HuH-7.5 (cell line): ENCODE data around the gene HMGN4.

Experiments used
- DNase-seq: peaks from one replicate; pipeline ENCODE4 v3.0.0; 2011; ENCODE audit warnings: low spot score

Gene HMGN4

DNA sequence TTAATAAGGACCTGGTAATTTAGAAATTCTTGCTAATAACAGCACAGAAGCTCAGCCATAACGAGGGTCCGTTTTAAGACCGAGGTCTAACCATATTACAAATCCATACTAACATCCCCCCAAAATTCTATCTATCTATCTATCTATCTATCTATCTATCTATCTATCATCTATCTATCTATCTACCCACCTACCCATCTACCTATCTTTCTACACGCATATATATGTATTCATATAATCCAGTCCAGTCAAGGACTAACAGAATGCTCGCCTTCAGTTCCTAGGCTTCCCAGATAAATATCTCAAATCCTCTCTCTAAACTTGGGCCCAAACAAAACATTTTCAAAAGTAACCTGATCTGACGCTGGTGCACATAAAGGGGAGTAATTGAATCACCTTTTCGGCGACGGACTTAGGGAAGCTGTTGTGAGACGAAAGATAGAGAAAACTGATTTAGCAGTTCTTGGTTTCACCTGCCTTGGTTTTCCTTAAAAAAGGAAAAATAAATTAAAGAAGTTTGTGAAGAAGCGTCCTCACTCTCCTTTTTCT lies 14.5 kb downstream of the HMGN4 start:
- no peak for DNase-seq

GRCh38 chr6:26553264-26553634 lies 15.1 kb downstream of the HMGN4 start:
- DNase-seq = no peak

DNA sequence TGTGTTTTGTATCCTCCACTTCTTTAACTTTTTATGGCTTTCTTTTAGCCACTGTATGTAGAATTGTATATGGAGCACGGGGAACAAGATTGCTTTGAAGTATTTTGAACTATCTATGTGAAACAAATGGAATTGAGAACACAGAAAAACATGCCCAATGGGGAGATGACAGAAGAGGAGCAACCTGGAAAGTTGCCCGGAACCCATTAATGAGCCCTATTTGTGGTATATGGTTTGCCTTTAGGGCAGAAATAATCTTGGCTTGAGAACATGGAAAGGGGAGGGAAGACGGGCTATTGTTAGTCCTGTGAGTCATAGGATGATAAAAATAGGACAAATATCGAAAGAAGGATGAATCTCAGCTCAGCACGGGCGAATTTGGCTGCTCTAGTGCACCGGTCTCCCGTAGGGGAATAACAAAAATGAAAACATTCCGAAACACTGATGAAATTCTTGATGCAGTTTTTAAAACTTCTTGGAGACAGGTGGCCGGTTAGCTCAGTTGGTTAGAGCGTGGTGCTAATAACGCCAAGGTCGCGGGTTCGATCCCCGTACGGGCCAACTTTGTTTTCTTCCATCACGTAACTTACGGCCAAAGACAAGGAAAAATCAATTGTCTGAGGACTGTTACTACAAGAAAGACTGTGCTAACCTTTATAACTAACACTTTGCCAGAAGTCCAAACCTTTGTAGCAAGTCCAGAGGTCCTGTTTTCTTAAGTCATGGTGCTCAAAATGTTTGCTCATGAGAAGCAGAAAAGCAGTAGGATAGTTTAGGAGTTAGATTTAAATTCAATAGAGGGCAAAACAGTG lies 15.7 kb downstream of the HMGN4 start:
- no peak for DNase-seq

GRCh38 chr6:26554447-26554696 lies 16.2 kb downstream of the HMGN4 start:
- DNase-seq = no peak

GRCh38 chr6:26554697-26555504 lies 16.7 kb downstream of the HMGN4 start:
- no peak for DNase-seq

DNA sequence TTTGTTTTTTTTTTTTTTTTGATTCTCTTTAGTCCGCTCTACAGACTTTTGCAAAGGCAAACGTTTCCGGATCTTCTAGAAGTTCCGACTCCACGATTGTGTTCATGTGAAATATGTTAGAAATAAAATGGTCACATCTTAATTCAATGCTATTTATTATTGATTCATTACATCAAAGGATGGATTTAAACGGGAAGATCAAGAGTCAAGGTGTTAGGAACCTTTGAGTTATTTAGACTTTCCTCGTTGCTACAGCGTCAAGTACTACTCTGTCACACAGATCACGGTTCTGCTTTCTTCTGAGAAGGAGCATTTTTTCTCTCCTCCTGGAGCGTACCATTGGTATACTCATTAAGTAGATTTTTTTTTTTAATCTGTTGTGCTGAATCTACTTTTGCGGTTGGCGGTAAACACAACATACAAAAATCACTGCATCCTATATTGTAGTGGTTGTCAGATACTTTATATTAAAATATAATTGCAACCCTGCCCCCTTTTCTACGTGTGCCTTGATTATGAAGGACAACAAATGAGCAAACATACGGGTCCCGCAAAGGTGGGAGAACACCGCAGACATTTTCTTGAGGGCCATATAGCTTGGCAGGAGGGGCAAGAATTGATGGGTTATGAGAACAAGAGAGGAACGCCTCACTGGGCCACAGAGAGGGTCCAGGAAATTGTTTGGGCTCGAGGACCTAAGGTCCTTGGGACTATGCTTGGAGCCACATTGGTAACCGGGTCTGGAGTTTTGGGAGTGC lies 17.5 kb downstream of the HMGN4 start:
- DNase-seq = no peak

DNA sequence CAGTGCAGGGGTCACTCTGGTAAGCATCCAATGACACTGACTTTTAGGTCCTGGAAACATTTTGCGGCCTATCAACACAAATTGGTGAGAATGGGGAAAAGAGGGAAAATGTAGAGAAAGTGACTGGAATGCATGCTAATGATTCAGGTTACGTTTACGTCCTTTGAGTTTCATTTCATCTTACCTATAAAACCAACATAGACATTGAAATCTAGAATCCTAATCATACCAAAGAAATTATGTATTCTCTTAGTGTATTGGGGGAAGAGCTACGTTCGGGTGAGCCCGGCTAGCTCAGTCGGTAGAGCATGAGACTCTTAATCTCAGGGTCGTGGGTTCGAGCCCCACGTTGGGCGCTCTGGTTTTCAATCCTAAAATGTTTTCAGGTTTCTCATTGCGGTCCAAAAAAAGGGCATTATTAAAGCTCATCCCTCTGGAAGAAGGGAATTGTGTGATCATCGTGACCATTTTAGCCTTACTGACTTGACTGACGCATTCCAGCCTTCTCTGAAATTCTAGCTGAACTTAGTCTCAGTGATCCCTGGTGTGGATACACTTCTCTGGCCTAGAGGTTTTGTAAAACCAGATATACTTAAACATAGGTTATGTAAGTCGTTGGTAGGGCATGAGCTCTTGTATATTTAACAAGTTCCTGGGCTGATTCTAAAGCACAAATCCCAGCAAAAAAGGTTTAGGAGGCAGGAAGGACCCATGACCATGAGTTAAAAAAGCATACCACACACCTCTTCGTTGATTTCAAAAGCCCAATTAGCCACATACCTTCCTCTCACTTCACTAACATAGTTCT lies 18.3 kb downstream of the HMGN4 start:
- DNase-seq = no peak

- no peak for DNase-seq
These were observed 23.6 kb downstream of the HMGN4 start for GRCh38 chr6:26561533-26562466.

DNA sequence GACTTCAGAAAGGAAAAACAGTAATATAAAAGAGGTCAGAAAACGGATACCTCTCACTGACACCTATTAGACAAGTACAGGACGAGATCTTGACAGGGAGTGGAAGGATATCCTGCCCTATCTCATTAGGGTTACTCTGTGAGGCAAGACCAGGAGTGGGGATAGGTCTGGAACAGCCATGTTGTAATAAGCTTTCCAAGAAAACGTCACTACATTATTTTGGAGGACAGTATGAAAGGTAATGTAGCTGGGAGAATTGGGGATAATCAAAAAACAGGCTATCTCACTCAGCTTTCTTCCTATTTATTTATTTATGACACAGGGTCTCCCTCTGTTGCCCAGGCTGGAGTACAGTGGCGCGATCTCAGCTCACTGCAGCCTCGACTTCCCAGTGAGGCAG lies 25.3 kb downstream of the HMGN4 start:
- DNase-seq = no peak

GRCh38 chr6:26568601-26569432 lies 30.7 kb downstream of the HMGN4 start:
- DNase-seq = peak; percentile 45

- DNase-seq = no peak
These were observed 31.2 kb downstream of the HMGN4 start for GRCh38 chr6:26569433-26569764.

GRCh38 chr6:26570027-26570809 lies 32.1 kb downstream of the HMGN4 start:
- no peak for DNase-seq

DNA sequence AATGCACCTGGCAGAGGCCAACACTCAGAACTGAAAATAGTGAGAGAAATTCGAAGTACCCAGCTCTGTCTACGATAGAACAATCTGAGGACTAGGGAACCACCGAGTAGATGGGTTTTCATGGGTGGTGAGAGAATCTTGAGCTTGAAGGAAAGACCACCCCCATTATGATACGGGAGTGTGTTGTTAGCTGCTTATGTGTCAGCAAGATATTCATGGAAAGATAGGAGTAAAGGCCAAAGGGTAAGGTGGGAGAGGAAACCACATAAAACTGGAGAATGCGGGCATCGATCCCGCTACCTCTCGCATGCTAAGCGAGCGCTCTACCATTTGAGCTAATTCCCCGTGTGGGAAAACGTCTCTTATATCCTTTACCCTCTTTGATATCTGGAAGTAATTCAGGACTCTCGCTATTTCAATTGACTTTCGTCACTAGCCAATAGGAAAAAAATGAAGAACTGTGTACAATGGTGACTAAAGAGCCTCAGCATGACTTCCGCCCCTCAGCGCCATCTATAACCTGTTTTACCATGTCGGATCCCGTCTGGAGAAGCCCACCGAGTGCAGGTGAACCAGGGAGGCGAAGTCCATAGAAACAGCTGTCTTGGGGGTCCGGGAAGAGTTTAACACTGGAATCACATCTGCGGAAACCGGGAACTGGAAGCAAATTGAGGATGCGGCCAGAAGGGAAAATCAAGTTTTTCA lies 33.6 kb downstream of the HMGN4 start:
- no peak for DNase-seq

GRCh38 chr6:26575494-26575939 lies 37.4 kb downstream of the HMGN4 start:
- no peak for DNase-seq

DNA sequence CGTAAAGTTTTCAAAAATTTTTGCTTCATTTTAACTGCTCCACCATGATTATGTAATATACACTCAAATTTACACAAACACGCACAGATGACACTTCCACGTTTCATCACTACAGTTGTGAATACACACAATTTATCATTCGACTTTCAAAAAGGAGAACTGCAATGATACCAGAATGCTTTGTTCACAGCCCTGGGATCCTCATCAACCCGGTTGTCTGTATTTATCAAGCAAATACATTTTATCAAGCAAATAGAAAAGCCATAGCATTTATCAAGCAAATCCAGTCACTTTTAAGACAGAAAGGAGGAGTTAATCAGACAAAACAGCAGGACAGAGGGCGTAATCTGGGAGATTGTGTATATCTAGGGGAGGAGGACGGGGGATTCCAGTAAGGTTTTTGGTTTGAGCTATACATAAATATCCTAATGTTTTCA lies 38.3 kb downstream of the HMGN4 start:
- no peak for DNase-seq

DNA sequence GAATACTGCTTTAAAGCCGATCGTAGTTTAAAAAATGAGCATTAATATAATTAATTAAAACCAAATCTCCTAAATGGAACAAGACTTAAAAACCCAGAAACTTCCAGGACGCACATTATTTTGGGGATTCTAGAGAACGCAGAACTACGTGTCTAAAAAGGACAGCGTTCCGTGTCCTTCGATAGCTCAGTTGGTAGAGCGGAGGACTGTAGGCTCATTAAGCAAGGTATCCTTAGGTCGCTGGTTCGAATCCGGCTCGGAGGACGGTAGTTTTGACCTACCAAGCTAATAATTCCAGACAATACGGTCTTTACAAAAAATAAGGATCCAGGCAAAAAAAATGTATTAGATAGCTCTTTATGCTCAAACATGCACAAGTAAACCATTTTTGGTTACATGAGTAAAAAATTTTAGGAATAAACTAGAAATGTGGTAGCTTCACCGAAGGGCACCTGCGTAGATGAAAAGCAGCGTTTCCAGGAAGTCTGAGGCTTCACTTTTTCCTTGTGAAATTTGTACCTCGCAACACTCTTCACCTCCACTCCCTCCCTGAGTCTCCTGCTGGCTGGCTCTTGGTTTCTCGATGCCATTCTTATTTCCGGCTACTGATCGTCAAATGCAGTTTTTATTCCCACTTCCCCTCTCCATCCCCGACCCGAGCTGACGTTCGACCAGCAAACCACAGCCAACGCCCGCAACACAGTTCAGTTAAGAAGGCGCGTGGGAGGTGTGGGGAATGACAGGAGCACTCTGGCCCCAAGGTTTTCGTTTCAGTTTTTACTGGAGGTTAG lies 39.0 kb downstream of the HMGN4 start:
- DNase-seq = no peak

GRCh38 chr6:26577720-26578072 lies 39.5 kb downstream of the HMGN4 start:
- no peak for DNase-seq

DNA sequence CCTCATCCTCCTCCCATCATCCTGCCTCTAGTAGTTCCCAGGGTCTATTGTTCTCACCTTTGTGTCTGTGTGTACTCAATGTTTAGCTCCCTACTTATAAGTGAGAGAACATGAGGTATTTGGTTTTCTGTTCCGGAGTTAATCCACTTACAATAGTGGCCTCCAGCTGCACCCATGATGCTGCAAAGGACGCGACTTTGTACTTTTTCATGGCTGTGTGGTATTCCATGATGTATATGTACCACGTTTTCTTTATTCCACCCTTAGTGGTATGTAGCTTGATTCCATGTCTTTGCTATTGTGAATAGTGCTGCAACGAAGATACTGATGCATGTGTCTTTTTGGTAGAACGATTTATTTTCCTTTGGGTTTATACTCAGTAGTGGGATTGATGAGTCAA lies 40.1 kb downstream of the HMGN4 start:
- DNase-seq = no peak
